ENCODE measurements around the gene GDPD3. TPM values are rescaled to one million over a fixed set of nuclear protein-coding genes. Genes with fewer than 3 reads are reported as not detected.

GDPD3 gene
- total and polyA plus RNA-seq, 9 donors = 2.6 to 7.5 (median 4.6) TPM

DNA sequence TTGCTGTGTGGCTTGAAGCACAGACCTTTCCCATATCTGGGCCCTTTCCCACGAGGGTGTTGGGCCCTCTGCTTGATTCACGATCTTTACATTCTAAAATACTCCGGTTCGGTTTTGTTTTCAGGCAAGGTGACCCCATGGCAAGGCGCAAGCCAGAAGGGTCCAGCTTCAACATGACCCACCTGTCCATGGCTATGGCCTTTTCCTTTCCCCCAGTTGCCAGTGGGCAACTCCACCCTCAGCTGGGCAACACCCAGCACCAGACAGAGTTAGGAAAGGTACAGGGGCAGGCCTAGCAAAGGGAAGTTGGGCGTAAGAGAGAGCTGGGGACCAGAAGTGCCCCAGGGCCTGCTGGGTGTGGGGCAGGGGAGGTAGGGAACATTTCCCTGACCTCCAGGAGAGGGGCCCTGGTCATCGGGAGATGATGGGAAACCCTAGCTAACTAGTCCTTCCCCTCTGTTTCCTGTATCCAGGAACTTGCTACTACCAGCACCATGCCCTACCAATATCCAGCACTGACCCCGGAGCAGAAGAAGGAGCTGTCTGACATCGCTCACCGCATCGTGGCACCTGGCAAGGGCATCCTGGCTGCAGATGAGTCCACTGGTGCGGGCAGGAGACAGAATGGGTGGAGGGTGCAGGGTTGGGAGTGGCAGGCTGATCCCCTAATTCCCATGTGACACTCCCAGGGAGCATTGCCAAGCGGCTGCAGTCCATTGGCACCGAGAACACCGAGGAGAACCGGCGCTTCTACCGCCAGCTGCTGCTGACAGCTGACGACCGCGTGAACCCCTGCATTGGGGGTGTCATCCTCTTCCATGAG, 46.4 kb downstream of the GDPD3 start:
- H3K27me3 ChIP-seq = no peaks in the 10 kb centered on the region
- peaks cover 21% of the 10 kb centered on the region for H3K4me1 ChIP-seq (ENCODE audit: insufficient read depth)
- H3K4me3 ChIP-seq = peak overlapping the region; percentile 97
- DNase-seq = peak in 3 of 5 donors; percentile 51 to 57 (median 52)
- no peaks in the 10 kb centered on the region for H3K9me3 ChIP-seq
- no peaks in the 10 kb centered on the region for H3K36me3 ChIP-seq
- peak overlapping the region; percentile 80 to 99 for H3K27ac ChIP-seq
- WGBS, 3 donors = 15 to 40% (median 15%) methylated on average over 21 of the region's 21 CpGs
- intact Hi-C loops (cut with DNase I) = loop anchor here in 1 of 4 donors (10.0 kb wide), 1 partner anchor 338 kb away; the partner anchor contains the start of gene ZNF771
- TF ChIP-seq EP300 (IDR thresholded peaks at IDR 0.05) (no peak), POLR2A (IDR thresholded peaks at IDR 0.05) (no peak)
- TF ChIP-seq, protein P1, sequence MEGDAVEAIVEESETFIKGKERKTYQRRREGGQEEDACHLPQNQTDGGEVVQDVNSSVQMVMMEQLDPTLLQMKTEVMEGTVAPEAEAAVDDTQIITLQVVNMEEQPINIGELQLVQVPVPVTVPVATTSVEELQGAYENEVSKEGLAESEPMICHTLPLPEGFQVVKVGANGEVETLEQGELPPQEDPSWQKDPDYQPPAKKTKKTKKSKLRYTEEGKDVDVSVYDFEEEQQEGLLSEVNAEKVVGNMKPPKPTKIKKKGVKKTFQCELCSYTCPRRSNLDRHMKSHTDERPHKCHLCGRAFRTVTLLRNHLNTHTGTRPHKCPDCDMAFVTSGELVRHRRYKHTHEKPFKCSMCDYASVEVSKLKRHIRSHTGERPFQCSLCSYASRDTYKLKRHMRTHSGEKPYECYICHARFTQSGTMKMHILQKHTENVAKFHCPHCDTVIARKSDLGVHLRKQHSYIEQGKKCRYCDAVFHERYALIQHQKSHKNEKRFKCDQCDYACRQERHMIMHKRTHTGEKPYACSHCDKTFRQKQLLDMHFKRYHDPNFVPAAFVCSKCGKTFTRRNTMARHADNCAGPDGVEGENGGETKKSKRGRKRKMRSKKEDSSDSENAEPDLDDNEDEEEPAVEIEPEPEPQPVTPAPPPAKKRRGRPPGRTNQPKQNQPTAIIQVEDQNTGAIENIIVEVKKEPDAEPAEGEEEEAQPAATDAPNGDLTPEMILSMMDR (IDR thresholded peaks at IDR 0.05) = no peak

DNA sequence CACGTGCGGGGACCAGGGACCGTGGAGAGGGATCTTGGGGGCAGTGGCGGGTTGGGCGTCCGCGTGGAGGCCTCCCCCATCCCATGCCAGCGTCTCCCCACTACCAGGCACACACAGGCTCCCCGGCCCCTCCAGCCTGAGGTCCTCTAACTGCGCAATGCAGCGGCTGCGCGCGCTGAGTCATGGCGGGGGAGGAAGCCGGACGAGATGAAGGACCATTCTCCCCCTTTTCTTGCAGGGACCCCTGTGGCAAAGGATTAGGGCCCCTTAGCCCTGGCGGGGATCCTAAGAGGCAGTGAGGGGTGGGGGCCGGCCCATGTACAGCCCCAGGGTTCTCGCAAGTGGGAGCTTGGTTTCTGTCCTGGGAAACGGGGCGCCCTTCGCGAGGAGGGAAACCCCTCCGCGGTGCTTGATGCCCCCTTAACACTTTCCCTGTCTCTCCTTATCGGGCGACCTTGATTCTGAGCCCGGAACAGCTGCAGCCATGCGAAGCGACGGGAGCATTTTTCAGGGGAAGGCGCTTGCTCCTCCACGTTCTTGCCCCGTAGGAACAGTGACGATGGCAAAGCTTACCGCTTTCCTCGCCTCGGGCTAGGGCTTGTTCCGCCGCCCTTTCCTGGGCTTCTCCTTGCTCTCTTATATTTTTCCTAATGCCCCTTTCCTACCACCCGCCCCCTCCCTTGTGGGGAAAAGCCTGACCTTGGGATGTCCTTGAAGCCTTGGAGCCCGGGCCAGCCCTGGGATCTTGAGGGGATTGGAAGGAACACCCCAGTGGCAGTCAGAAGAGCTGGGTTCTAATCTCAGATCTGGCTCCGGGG, 47.2 kb downstream of the GDPD3 start:
- peak in 3 of 5 donors; percentile 45 to 82 (median 75) for DNase-seq
- Histone ChIP-seq H3K27ac (peak overlapping the region; percentile 80 to 99), H3K4me3 (peak overlapping the region; percentile 97), H3K4me1 (ENCODE audit: insufficient read depth) (peaks cover 21% of the 10 kb centered on the region), H3K27me3 (no peaks in the 10 kb centered on the region), H3K9me3 (no peaks in the 10 kb centered on the region), H3K36me3 (no peaks in the 10 kb centered on the region)
- TF ChIP-seq, protein P1 (IDR thresholded peaks at IDR 0.05) = peak in 1 of 3 donors; percentile 29
- no peak for TF ChIP-seq POLR2A (IDR thresholded peaks at IDR 0.05)
- WGBS, 3 donors = 1% methylated on average over 41 to 44 of the region's 44 CpGs
- intact Hi-C loops (cut with DNase I) = loop anchor here in 2 of 4 donors (2.0 to 10.0 kb wide), 2 partner anchors 27 to 339 kb away; partner anchors contain the start of gene ZNF771 (in 1 of the 2)

DNA sequence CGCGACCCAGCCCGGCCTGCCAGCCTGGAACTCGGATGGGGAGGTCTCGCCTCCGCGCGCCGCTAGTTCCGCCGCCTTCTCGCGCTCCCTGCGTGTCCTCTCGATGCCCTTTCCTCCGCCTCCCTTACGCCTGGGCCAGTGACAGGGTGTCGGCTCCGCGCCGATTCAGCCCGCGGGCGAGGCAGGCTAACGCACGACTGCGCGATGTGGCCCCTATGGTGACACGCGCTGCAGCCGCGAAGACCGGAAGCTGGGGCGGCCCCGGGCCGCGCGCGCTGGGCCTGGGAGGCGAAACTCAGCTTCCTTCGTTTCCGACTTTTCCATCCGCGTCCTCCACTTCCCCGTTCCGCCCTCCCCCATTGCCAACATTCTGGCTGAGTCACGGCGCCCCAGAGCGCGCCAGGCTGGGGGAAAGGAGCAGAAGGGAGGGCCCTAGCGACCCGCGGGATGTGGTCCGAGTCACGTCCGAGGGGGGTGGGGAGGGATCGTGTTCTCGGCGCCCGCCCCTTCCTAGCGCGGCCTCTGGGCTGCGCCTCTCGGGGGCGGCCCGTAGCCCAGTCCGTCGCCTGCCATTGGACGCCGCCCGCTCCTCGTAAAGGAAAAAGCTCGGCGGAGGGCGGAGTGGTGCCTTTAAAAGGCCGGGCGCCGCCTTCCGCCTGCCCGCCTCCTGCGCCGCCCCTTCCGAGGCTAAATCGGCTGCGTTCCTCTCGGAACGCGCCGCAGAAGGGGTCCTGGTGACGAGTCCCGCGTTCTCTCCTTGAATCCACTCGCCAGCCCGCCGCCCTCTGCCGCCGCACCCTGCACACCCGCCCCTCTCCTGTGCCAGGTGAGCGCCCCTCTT, 48.0 kb downstream of the GDPD3 start, which contains the start of gene ALDOA:
Gene ALDOA (plus strand): TSS at position 659 of the 841 bp plus-strand sequence. CDS start 1,138 bp downstream, outside the sequence.
- peak; percentile 91 for TF ChIP-seq POLR2A (IDR thresholded peaks at IDR 0.05)
- TF ChIP-seq, protein P1 (IDR thresholded peaks at IDR 0.05) = peak in 2 of 3 donors; percentile 32 to 38
- TF ChIP-seq EP300 (IDR thresholded peaks at IDR 0.05) = peak; percentile 65
- H3K27ac ChIP-seq = peak within 1 kb of the TSS; percentile 91 to 99
- peak; percentile 98 for DNase-seq
- WGBS, 3 donors = 0% methylated on average over 64 to 99 of the region's 99 CpGs
- H3K9me3 ChIP-seq = no peaks in the 10 kb centered on the region
- no peaks in the 10 kb centered on the region for H3K36me3 ChIP-seq
- H3K27me3 ChIP-seq = no peaks in the 10 kb centered on the region
- peaks cover 21% of the 10 kb centered on the region for H3K4me1 ChIP-seq (ENCODE audit: insufficient read depth)
- intact Hi-C loops (cut with DNase I) = loop anchor here in 2 of 4 donors (2.0 to 10.0 kb wide), 2 partner anchors 27 to 339 kb away; partner anchors contain the start of gene ZNF771 (in 1 of the 2)
- H3K4me3 ChIP-seq = peak within 1 kb of the TSS; percentile 97

Data from ovary (tissue), 9 donors.